ENCODE results near the gene FGD6.

Gene FGD6

DNA sequence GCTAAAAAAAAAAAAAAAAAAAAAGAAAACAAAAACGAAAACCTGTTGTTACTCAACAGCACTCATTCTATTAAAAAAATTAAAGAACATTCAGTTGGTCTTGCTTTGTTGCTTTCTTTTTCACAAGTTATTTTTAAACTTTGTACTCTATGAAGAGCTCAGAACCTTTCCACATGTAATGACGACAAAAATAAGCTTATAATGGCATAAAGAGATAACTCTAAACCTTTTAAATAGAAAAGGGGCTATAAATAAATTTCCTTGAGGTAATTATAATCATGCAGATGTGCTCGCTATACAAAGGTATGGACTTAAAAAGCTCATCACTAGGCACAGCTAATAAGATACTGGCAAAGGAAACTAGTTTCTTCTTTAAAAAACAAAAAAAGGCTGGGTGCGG, 157.3 kb downstream of the FGD6 start:
- no peak overlapping the region for H3K27ac ChIP-seq
- TF ChIP-seq, protein P1, sequence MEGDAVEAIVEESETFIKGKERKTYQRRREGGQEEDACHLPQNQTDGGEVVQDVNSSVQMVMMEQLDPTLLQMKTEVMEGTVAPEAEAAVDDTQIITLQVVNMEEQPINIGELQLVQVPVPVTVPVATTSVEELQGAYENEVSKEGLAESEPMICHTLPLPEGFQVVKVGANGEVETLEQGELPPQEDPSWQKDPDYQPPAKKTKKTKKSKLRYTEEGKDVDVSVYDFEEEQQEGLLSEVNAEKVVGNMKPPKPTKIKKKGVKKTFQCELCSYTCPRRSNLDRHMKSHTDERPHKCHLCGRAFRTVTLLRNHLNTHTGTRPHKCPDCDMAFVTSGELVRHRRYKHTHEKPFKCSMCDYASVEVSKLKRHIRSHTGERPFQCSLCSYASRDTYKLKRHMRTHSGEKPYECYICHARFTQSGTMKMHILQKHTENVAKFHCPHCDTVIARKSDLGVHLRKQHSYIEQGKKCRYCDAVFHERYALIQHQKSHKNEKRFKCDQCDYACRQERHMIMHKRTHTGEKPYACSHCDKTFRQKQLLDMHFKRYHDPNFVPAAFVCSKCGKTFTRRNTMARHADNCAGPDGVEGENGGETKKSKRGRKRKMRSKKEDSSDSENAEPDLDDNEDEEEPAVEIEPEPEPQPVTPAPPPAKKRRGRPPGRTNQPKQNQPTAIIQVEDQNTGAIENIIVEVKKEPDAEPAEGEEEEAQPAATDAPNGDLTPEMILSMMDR (conservative IDR thresholded peaks at IDR 0.05), result no peak

DNA sequence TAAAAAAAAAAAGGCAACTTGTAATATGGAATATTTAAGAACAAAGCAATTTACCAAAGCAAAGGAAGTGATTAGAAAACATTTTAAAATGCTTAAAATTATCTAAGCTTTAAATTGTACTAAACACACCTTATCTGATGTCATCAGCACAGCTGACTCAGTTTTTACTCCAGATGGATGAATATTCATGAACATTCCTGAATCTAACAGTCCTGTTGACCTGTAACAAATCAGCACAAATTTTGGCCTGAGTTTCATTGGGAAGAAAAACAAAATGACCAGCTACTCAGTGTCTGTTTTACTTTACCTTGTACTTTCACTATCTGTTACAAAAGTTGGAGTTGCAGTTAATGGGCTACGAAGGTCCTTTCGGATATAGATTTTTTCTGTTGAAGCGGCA, 159.8 kb downstream of the FGD6 start:
- TF ChIP-seq, protein P1 (conservative IDR thresholded peaks at IDR 0.05), result no peak
- no peak overlapping the region for H3K27ac ChIP-seq

DNA sequence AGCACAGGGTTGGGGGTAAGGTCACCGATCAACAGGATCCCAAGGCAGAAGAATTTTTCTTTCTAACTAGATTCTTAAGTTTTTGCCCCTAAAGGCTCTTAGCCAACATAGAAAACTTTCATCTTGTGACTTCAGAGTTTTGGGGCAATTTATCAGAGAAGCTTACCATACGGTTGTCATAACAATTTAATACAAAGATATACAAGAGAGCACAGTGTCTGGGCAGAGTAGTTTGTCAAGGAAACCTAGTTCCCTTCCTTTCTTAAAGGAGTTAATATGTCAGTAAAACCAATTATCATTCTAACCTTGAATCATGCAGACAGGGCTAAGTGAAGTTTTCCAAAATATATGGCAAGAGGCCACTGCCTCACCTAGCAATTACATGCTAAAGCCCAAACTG, 162.2 kb downstream of the FGD6 start:
- H3K27ac ChIP-seq, result no peak overlapping the region
- TF ChIP-seq, protein P1 (conservative IDR thresholded peaks at IDR 0.05), result no peak

DNA sequence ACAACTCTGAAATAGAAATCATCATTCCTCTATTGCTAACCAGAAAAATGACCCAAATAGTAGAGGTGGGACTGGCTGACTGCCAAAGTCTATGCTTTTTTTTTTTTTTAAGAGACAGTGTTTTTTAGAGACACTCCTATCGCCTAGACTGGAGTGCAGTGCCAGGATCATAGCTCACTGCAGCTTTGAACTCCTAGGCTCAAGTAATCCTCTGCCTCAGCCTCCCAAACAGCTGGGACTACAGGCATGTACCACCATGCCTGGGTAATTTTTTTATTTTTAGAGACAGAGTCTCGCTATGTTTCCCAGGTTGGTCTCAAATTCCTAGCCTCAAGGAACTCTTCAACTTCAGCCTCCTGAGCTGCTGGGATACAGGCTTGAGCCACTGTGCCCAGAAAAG, 163.1 kb downstream of the FGD6 start:
- H3K27ac ChIP-seq, result no peak overlapping the region
- TF ChIP-seq, protein P1 (conservative IDR thresholded peaks at IDR 0.05), result no peak

DNA sequence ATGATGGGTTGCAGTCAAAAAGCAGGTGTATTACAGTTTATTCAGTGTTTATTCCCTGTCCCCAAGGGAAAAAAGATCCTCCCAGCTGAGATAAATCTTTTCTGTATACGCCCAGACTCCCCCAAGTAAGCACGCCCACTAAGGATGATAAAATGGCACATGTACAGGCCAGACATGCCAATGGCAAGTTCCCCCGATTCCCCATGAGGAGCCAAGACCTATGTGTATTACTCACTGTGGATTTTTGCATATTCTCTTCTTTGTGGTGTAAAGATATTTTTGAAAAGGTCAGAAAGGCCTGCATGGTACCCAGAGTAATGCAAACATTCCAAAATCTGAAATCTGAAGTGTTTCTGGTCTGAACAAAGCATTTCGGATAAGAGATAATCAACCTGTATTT, 166.0 kb downstream of the FGD6 start:
- H3K27ac ChIP-seq, result no peak overlapping the region
- TF ChIP-seq, protein P1 (conservative IDR thresholded peaks at IDR 0.05), result no peak

DNA sequence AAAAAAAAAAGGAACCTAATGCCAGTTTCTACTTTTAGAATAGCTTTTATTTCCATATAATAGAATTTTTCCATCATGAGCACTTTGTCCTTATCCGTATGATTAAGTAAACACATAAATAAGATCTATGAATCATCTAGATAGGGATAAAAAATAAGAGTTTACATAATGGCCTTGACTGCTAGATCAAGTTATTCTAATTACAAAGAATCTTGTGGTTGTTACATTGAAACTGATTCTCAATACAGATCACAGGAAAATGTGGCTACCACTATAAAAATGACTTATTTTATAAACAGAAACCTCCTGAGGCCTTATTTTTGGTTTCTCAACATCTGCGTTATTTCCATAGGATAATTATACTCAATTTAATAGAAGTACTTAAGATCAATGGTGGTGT, 179.4 kb downstream of the FGD6 start:
- TF ChIP-seq, protein P1 (conservative IDR thresholded peaks at IDR 0.05), result no peak
- H3K27ac ChIP-seq, result no peak overlapping the region

DNA sequence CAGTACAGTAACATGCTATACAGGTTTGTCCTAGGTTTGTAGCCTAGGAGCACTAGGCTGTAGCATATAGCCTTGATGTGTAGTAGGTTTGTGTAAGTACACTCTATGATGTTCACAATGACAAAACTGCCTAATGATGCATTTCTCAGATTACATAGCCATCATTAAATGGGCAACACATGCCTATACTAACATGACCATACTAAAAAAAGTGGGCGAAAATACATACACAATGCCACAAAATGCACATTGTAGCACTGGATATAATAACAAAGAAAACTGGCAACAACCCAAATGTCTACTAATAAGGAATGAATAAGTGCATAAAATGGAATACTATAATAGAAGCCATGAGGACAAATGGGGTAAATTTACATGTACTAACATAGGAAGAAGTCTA, 182.5 kb downstream of the FGD6 start:
- TF ChIP-seq, protein P1 (conservative IDR thresholded peaks at IDR 0.05), result no peak
- no peak overlapping the region for H3K27ac ChIP-seq

Data from VCaP (cell line).